ENCODE data around the gene ISCA1. TPM values are rescaled to one million over a fixed set of nuclear protein-coding genes. Genes with fewer than 3 reads are reported as not detected.

Gene ISCA1
- total and polyA plus RNA-seq, 2 of the 8 experiments (the other 6 are each of a cell fraction or from before 2014, with no cell fraction given): 35.0 to 40.0 TPM

- H3K9ac ChIP-seq (replicated peaks in 1 of 4; ENCODE audit: extremely low read depth in 1 of 4, low read depth in 3 of 4, low read length in 3 of 4): no peak overlapping the region
- no peak overlapping the region for H4K5ac ChIP-seq (ENCODE audit: insufficient read length, low read depth, low read length)
- no peaks in the 10 kb centered on the region for H3K79me1 ChIP-seq (ENCODE audit: low read depth, low read length)
- no peak overlapping the region for H2BK20ac ChIP-seq (ENCODE audit: low read length)
- CTCF ChIA-PET (ENCODE audit: partially characterized antibody): interaction anchor here (1.0 to 1.2 kb wide), 2 partner anchors 10 to 16 kb away, joined by 3 read pairs; no protein-coding TSS in a partner anchor
- 100% methylated on average over 1 of the region's 1 CpG; no CpG with 5 or more reads in 1 of the 2 experiments for WGBS, 2 experiments (ENCODE audit: extremely low coverage in 1 of 2, insufficient coverage in 1 of 2, insufficient read length in 1 of 2, insufficient replicate concordance in 2 of 2, low coverage in 1 of 2, low lambda C conversion rate in 2 of 2, missing lambda C conversion rate in 1 of 2)
- H4K8ac ChIP-seq (ENCODE audit: extremely low read depth, insufficient read depth, low read length): no peak overlapping the region
- H3K4me3 ChIP-seq (ENCODE audit: extremely low read depth in 1 of 4, insufficient read depth in 2 of 4, low read depth in 3 of 4, low read length in 4 of 4): no peak overlapping the region
- no peak overlapping the region for H3K56ac ChIP-seq (replicated peaks; ENCODE audit: insufficient read length, low read depth, low read length)
- H2BK15ac ChIP-seq (ENCODE audit: low read length): no peak overlapping the region
- H3K27me3 ChIP-seq (replicated peaks in 1 of 4; ENCODE audit: control insufficient read depth in 3 of 4, extremely low read depth in 1 of 4, insufficient read depth in 3 of 4, low read length in 3 of 4): no peaks in the 10 kb centered on the region
- no peaks in the 10 kb centered on the region for H3K23me2 ChIP-seq (ENCODE audit: low read depth, low read length)
- no peak overlapping the region for H3K23ac ChIP-seq (ENCODE audit: insufficient read length)
- H3K79me2 ChIP-seq (ENCODE audit: control insufficient read depth in 1 of 2, insufficient read depth in 2 of 2, low read length in 2 of 2): no peaks in the 10 kb centered on the region
- H2BK12ac ChIP-seq (ENCODE audit: low read depth, low read length): no peak overlapping the region
- POLR2A ChIA-PET (ENCODE audit: partially characterized antibody): no interaction called here
- H2AFZ ChIP-seq (ENCODE audit: low read length): no peak overlapping the region
- no peak overlapping the region for H3K18ac ChIP-seq (ENCODE audit: extremely low read depth, low read length)
- no peak overlapping the region for H2AK5ac ChIP-seq (ENCODE audit: low read depth, low read length)
- H3K36me3 ChIP-seq (ENCODE audit: control insufficient read depth in 2 of 4, insufficient read depth in 4 of 4, low read length in 3 of 4): peaks cover 5 to 55% (median 23%) of the 10 kb centered on the region in 4 experiments; a peak in 6 of 8 replicates
- H3K14ac ChIP-seq (ENCODE audit: insufficient read length): no peak overlapping the region
- H3K9me3 ChIP-seq (ENCODE audit: insufficient read depth in 2 of 2, low read depth in 1 of 2, low read length in 1 of 2): peaks cover 2 to 11% of the 10 kb centered on the region in 2 experiments; a peak in 2 of 4 replicates
- FAIRE-seq: no peak
- H3K4ac ChIP-seq (replicated peaks; ENCODE audit: insufficient read length, low read depth, low read length): no peak overlapping the region
- H4K91ac ChIP-seq (replicated peaks; ENCODE audit: insufficient read length, low read length): no peak overlapping the region
- H3K4me1 ChIP-seq (replicated peaks in 1 of 4; ENCODE audit: control insufficient read depth in 3 of 4, insufficient read depth in 4 of 4, low read length in 3 of 4): peaks cover 0 to 10% (median 3%) of the 10 kb centered on the region in 4 experiments; a peak in 3 of 7 replicates
- H2BK120ac ChIP-seq (replicated peaks; ENCODE audit: low read depth, low read length): no peak overlapping the region
- H3K27ac ChIP-seq (ENCODE audit: low read depth, low read length): no peak overlapping the region
- H2BK5ac ChIP-seq (ENCODE audit: low read depth, low read length): no peak overlapping the region
- H4K20me1 ChIP-seq (replicated peaks in 1 of 2; ENCODE audit: control insufficient read depth in 1 of 2, insufficient read depth in 2 of 2, low read length in 2 of 2): no peaks in the 10 kb centered on the region
- DNase-seq (ENCODE audit: low read depth in 1 of 2, low spot score in 2 of 2): no peak
- no peak overlapping the region for H3K4me2 ChIP-seq (ENCODE audit: insufficient read depth in 1 of 2, low read depth in 2 of 2, low read length in 2 of 2)
- TF ChIP-seq RAD21 (IDR thresholded peaks at IDR 0.05 in 1 of 2, conservative IDR thresholded peaks at IDR 0.05 in 1 of 2; ENCODE audit: low read depth in 2 of 2, low read length in 2 of 2) (no peak), JUND (IDR thresholded peaks at IDR 0.05; ENCODE audit: low read length) (no peak), SUZ12 (IDR thresholded peaks at IDR 0.05; ENCODE audit: low read length) (no peak), RXRA (IDR thresholded peaks at IDR 0.05; ENCODE audit: insufficient read depth, low read depth, low read length) (no peak), GTF2F1 (IDR thresholded peaks at IDR 0.05; ENCODE audit: borderline replicate concordance, low read depth, low read length) (no peak), RBBP5 (IDR thresholded peaks at IDR 0.05; ENCODE audit: borderline replicate concordance, low read depth, low read length) (no peak), SP4 (IDR thresholded peaks at IDR 0.05; ENCODE audit: low read length) (no peak), CHD1 (IDR thresholded peaks at IDR 0.05; ENCODE audit: low read depth, low read length) (no peak), SIN3A (conservative IDR thresholded peaks at IDR 0.05 in 1 of 2, IDR thresholded peaks at IDR 0.05 in 1 of 2; ENCODE audit: low read depth in 1 of 2, low read length in 2 of 2) (no peak), TAF1 (IDR thresholded peaks at IDR 0.05; ENCODE audit: low read depth, low read length) (no peak), CBX5 (IDR thresholded peaks at IDR 0.05; ENCODE audit: low read depth, low read length) (no peak), CREB1 (IDR thresholded peaks at IDR 0.05) (no peak), ZNF274 (IDR thresholded peaks at IDR 0.05; ENCODE audit: borderline replicate concordance, extremely low read depth, low read length) (no peak), KDM5A (IDR thresholded peaks at IDR 0.05; ENCODE audit: low read length) (no peak), SAP30 (IDR thresholded peaks at IDR 0.05; ENCODE audit: insufficient read depth, insufficient replicate concordance, low read length) (no peak)
Observed at GRCh38 chr9:86308687-86309086, 26.3 kb upstream of the ISCA1 start.

Data from H1 (cell line).